Stimulated activated CD4-positive, alpha-beta T cell treated with anti-CD3 and anti-CD28 coated beads, Interleukin-4, amount 100 ng/mL, for 1 hour (primary cell): ENCODE measurements around the gene DIAPH3.
"Not testable (repeated sequence)": the region's sequence is repeated elsewhere in the genome, so short reads cannot be mapped to it uniquely, and the experiment has no call there.

Experiments
- DNase-seq: peaks from one replicate; pipeline ENCODE4 v3.0.0-alpha.2; 2020

DIAPH3 gene

GRCh38 chr13:60094385-60095088 is 69.2 kb downstream of the DIAPH3 start:
- DNase-seq = no peak

DNA sequence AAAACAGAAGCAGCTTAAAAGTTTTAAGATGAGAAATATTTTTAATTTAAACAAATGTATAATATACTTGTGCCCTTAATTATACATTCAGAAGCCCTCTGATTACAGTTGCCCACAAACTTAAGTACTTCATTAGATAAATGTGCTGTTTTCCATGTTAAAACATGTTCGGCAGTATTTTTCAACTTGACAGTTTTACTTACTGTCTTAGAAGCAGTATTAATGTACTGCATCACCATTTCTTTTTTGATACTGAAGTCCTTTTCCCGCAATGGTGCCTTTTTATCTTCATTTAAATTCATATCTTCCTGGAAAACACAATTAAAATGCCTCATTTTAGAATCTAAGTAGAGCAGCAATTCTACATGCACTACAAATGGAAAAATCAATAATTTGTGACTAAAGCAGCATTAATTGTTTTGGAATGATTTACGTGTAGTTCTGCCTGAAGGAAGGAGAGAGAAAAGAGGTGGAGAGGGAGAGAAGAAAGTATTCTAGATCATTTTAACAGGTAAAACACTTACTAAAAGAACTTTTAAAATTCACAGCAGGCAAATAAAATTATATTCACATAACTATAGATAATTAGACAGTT is 70.2 kb downstream of the DIAPH3 start:
- no peak for DNase-seq

DNA sequence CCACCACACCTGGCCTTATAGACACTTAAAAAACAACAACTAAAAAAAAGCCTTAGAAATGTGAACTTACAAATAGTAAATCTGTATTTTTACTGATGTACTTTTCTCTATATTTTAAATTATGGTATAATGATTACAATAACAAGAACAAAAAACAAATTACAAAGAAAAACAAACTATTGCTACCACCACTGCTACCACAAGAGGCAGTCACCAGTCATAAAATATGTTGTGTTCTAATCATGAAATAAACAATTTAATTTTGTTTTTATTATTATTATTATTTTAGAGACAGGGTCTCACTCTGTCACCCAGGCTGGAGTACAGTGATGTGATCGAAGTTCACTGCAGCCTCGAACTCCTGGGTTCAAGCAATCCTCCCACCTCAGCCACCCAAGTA is 72.2 kb downstream of the DIAPH3 start:
- DNase-seq = no peak

GRCh38 chr13:60090574-60090973 is 73.2 kb downstream of the DIAPH3 start:
- DNase-seq = no peak

DNA sequence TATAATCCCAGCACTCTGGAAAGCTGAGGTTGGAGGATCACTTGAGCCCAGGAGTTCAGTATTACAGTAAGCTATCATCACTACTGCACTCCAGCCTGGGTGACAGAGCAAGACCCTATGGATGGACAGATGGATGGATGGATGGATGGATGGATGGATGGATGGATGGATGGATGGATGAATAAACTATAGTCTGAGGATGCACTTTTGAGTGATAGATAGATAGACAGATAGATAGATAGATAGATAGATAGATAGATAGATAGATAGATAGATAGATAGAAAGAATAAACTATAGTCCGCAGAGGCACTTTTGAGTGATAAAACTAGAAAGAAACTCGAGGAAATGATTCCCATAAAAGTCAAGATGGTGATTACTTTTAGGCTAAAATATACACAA is 79.9 kb downstream of the DIAPH3 start:
- DNase-seq = not testable (repeated sequence)

GRCh38 chr13:60080850-60081249 is 82.9 kb downstream of the DIAPH3 start:
- DNase-seq = no peak

GRCh38 chr13:60078226-60078625 is 85.5 kb downstream of the DIAPH3 start:
- DNase-seq = no peak

DNA sequence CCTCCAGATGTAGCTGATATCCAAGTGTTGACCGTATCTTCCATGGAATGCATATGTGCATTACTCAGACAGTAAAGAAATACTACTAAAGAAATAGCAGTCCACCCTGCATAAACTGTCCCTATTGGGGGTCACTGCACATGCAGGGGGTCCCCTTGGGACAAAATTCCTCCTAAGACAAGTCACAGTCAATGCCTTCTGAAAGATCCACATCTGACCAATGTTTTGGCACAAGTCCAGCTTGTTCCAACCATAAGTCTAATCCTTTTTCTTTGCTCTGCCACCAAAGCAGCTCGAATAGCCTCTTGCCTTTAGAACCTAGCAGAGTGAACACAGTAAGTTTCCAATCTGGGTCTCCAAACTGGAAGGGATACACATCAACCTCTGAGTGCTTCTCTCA is 87.9 kb downstream of the DIAPH3 start:
- DNase-seq = no peak

GRCh38 chr13:60074397-60074796 is 89.3 kb downstream of the DIAPH3 start:
- no peak for DNase-seq

GRCh38 chr13:60066226-60066625 is 97.5 kb downstream of the DIAPH3 start:
- DNase-seq = no peak

DNA sequence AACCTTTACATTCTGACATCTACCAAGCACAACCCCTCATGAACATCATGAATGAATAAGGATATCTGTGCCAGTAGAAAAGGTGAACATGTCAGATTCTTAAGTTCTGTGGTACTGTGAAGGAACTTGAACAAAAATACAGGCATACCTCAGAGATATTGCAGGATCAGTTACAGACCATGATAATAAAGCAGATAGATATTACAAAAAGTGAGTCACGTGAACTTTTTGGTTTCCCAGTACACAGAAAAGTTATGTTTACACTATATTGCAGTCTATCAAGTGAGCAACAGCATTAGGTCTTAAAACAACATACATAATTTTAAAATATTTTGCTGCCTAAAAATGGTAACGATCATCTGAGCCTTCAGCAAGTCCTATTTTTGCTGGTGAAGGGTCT is 101.2 kb downstream of the DIAPH3 start:
- no peak for DNase-seq

DNA sequence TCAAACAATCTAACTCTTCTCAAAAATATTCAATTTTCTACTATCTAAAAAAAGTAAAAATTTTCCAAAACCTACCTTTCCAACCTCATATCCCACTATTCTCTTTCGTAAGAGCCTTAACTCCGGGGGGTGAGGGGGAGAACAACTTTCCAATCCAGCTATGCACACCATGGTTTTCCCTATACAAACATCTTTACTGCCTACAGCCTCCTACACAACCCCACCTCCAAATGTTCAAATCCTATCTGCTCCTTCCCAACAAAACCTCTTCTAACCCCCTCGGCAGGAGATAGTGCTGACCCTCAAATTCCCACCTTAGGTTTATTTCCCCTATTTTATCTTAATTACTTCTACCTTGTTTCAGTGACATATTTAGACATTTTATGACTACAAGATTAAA is 102.0 kb downstream of the DIAPH3 start:
- DNase-seq = no peak

DNA sequence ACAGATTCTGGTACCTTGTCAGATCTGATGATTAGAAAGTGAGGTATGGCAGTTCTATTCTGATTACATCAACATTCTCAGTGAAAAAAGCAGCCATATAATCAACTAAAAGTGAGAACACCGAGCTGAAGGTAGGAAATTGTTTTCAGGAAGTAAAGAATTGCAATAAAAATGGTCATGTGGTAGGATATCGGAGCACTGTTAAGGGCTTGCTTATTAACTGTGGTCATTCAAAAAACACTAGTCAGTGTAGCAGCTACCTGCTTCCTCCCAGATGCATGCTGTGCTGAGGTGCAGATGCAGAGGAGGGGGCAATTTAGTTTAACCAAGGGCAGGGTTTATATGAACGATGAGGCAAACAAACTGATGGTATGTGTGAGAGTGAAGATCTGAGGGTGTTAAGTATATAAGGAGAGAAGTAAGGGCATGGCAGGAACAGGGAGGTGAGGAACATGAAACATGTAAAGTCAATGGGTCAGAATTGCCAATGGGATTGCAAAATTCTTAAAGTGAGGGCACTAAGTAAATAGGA is 111.9 kb downstream of the DIAPH3 start:
- DNase-seq = no peak

DNA sequence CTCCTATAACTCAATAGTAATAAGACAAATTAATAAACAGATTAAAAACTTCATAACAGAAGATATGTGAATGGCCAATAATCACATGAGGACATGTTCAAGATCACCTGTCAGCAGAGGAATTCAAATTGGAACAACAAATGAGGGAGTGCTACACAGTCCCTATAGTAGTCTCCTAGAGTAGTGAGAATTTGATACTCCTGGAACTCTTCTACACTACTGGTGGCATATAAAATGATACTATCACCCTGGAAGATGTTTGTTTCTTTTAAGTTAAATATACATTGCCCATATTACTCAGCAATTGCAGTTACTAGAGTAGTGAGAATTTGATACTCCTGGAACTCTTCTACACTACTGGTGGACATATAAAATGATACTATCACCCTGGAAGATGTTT is 115.4 kb downstream of the DIAPH3 start:
- not testable (repeated sequence) for DNase-seq

DNA sequence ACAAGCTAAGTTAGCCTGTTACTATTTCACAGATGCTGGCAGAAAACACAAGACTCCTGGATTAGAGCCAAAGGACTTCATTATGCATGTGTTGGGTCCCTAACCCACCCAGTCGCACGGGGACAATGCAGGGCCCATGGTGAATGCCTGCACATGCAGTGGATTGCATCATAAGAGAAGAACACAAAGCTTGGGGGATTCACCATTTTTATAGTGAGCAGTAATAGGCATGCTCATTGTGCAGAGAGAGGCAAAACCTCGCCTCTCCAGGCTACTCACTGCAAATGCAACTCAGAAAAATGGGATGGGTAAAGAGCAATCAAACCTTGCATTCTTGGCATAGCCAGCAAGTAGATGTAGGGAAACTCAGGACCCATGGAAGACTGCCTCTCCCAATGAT is 115.8 kb downstream of the DIAPH3 start:
- DNase-seq = no peak

GRCh38 chr13:60044321-60044720 is 119.4 kb downstream of the DIAPH3 start:
- DNase-seq = no peak

GRCh38 chr13:60043262-60043661 is 120.5 kb downstream of the DIAPH3 start:
- no peak for DNase-seq

DNA sequence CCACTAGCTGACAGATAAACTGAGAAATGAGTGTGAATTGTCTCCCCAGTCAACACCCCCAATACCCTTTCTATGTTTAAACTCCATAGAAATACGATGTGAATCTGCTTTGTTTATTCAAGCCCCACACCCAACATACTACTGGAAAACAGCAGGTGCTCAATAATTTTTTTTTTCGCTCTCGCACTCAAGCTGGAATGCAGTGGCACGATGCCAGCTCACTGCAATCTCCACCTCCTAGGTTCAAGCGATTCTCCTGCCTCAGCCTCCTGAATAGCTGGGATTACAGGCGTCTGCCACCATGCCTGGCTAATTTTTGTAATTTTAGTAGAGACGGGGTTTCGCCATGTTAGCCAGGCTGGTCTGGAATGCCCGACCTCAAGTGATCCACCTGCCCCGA is 123.1 kb downstream of the DIAPH3 start:
- not testable (repeated sequence) for DNase-seq

DNA sequence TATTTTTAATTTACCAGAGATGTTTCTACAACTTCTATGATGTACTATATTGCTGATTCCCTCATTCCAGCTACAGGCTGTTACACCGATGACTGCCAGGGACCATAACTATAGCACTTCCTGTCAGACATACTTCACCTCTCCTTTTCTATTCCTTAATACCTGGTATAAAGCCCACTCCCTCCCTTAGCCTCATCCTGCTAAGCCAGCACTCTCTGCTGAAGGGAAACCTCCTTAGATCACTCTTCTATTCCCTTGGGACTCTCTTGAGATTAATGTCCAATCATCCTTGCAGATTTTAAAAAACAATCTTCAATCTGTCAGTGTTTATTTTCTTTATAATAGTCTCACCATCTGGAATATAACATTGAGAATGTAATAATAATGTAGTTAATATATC is 127.9 kb downstream of the DIAPH3 start:
- no peak for DNase-seq

- no peak for DNase-seq
These were observed 130.9 kb downstream of the DIAPH3 start for GRCh38 chr13:60032851-60033250.

DNA sequence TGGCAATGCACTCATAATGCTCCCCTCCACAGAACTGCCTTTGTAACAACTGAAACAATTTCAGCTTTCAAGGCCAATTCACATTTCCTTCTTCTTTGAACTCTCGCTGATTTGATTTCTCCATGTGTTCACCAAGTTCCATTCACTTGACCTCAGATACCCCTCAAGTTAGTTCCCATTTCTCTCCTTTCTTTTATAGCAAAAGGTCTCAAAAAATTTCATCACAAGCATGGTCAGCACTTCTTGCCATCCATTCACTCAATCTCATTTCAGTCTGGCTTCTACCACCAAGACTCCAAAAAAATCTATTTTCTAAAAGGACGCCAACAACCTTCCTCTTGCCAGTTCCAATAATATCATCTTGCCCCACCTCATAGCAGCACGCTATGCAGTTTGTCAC is 135.7 kb downstream of the DIAPH3 start:
- no peak for DNase-seq

DNA sequence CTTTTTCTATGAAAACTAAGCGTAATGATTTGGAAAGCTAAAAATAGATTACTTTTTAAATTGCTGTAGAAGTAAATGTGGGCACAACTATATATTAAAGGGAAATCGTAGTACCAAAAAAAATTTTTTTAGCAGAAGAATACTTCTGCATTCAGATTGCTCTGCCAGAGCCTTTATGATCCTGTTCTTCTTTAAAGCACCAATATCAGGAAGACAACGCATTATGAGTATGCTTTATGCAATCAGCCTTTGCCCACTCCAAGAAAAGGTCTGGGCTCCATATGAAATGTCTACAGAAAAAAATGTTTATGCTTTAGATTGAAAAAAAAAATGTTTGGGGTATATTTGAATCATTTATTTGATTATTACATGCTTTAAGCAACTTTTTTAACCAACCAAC is 137.4 kb downstream of the DIAPH3 start:
- no peak for DNase-seq

- DNase-seq = no peak
These were observed 143.4 kb downstream of the DIAPH3 start for GRCh38 chr13:60020288-60020687.

- no peak for DNase-seq
These were observed 144.4 kb downstream of the DIAPH3 start for GRCh38 chr13:60019119-60019993.
